H1 (cell line): ENCODE results near the gene CYB561. TPM values are rescaled to one million over a fixed set of nuclear protein-coding genes. Genes with fewer than 3 reads are reported as not detected.

Source experiments
- BACH1 ChIP-seq: IDR thresholded peaks from 2 replicates; pipeline ENCODE4 v1.6.1; 2012; ENCODE audit warnings: low read length, improper control_type of control experiment
- BRCA1 ChIP-seq: IDR thresholded peaks from 2 replicates; pipeline ENCODE4 v1.6.1; 2012; ENCODE audit warnings: low read depth, low read length, improper control_type of control experiment
- CHD2 ChIP-seq: IDR thresholded peaks from 2 replicates; pipeline ENCODE4 v1.6.1; 2012; ENCODE audit warnings: low read length, improper control_type of control experiment
- CHD7 ChIP-seq: fragments of 300-600 bp; sonication (generic); IDR thresholded peaks from 2 replicates; pipeline ENCODE4 v1.7.1; 2012; ENCODE audit warnings: low read length, moderate library complexity, mild to moderate bottlenecking, inconsistent platforms; ENCODE audit not compliant: insufficient replicate concordance
- EZH2 ChIP-seq: fragments of 200-600 bp; sonication (generic); IDR thresholded peaks from 2 replicates; pipeline ENCODE4 v1.7.1; 2012; ENCODE audit warnings: low read depth, mild to moderate bottlenecking, moderate library complexity, low read length, inconsistent platforms; ENCODE audit not compliant: severe bottlenecking
- HDAC6 ChIP-seq: IDR thresholded peaks from one replicate; pipeline ENCODE4 v1.7.1; 2012; ENCODE audit warnings: low read depth, mild to moderate bottlenecking, inconsistent platforms, low read length, moderate library complexity
- POLR2AphosphoS5 ChIP-seq: IDR thresholded peaks from 2 replicates; pipeline ENCODE4 v1.6.1; 2011; ENCODE audit warnings: low read depth, low read length
- RXRA ChIP-seq: IDR thresholded peaks from 2 replicates; pipeline ENCODE4 v1.6.1; 2011; ENCODE audit warnings: low read depth, mild to moderate bottlenecking, low read length, moderate library complexity; ENCODE audit not compliant: insufficient read depth
- SAP30 ChIP-seq: fragments of 300-600 bp; sonication (generic); IDR thresholded peaks from 2 replicates; pipeline ENCODE4 v1.7.1; 2012; ENCODE audit warnings: low read length, moderate library complexity, mild to moderate bottlenecking, inconsistent platforms; ENCODE audit not compliant: insufficient read depth, insufficient replicate concordance
- TAF7 ChIP-seq: optimal IDR thresholded peaks from 2 replicates; pipeline ENCODE3; 2011; ENCODE audit warnings: low read depth, mild to moderate bottlenecking, inconsistent platforms, low read length, moderate library complexity, borderline replicate concordance
- polyA plus RNA-seq, 7 experiments: library from polyadenylated mRNA; depleted of rRNA in 3 of 7; stranded (reverse) in 5 of 7; unstranded in 2 of 7; fragments of >200 nt in 5 of 7; fragments of 200-250 nt in 2 of 7; gene quantifications; 1 replicate in 5 of 7; 2 replicates in 1 of 7; 4 replicates in 1 of 7; pipeline versions ENCODE4 v1.2.1 to v1.2.3, GENCODE V29; 2011 to 2013; ENCODE audit warnings: missing spikeins in 2 of 7, mixed read lengths in 2 of 7
- total RNA-seq: library from RNA; stranded (reverse); fragmentation: NEBNext Ultra II Directional; extraction: Animal tissue kit (Norgen Biotek cat#: 25700); gene quantifications from 2 replicates; pipeline ENCODE4 v1.2.1, GENCODE V29; 2021

CYB561 gene
- total and polyA plus RNA-seq, 2 of the 8 experiments (the other 6 are each of a cell fraction or from before 2014, with no cell fraction given): 19.7 to 23.4 TPM

DNA sequence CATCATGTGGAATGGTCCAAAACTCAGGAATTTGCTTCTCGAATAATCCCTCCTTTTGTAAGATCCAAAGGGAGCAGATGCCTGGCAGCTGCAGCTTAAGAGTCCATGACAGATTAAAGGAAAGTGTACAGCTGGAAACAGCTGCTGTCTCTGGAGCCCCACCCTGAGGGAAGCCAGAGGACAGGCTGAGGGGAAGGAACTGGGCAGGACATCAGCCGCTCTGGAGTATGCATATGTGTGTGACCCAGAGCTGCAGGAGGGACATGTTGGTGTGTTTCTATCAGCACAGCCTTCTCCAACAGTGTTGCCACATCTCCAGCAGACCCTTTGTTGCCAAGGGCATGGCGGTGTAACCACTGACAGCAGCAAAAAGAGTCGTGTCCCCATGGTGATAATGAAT lies 46.2 kb downstream of the CYB561 start (continued):
- no peak for TF ChIP-seq CHD7
- TF ChIP-seq RXRA: no peak
- no peak for TF ChIP-seq POLR2AphosphoS5
- no peak for TF ChIP-seq BRCA1
- no peak for TF ChIP-seq HDAC6
- no peak for TF ChIP-seq SAP30
- TF ChIP-seq TAF7: no peak
- no peak for TF ChIP-seq CHD2
- no peak for TF ChIP-seq EZH2
- no peak for TF ChIP-seq BACH1
